ENCODE measurements around the gene NUDT22.

The NUDT22 gene

GRCh38 chr11:64224891-64225607 lies 1.0 kb upstream of the NUDT22 start:
- H3K9ac ChIP-seq (ENCODE audit: low read depth in 1 of 2, low read length in 2 of 2), result peak overlapping the region; percentile 95 to 98
- peaks cover 31 to 34% of the 10 kb centered on the region in 2 donors for H3K4me1 ChIP-seq (ENCODE audit: control insufficient read depth in 2 of 2, insufficient read depth in 2 of 2, low read length in 2 of 2)
- peaks cover 9 to 10% of the 10 kb centered on the region in 2 donors for H3K36me3 ChIP-seq (ENCODE audit: control insufficient read depth in 2 of 2, insufficient read depth in 2 of 2, low read length in 2 of 2)

GRCh38 chr11:64226507-64227051 lies 505 bp downstream of the NUDT22 start:
- peak overlapping the region; percentile 96 to 98 for H3K9ac ChIP-seq (ENCODE audit: low read depth in 1 of 2, low read length in 2 of 2)
- peak overlapping the region; percentile 93 to 96 for H3K27ac ChIP-seq (ENCODE audit: low read depth in 2 of 2, low read length in 2 of 2)
- peaks cover 39 to 40% of the 10 kb centered on the region in 2 donors for H3K4me1 ChIP-seq (ENCODE audit: control insufficient read depth in 2 of 2, insufficient read depth in 2 of 2, low read length in 2 of 2)
- peak overlapping the region; percentile 92 to 94 for H3K4me3 ChIP-seq (ENCODE audit: low read length in 2 of 2)
- H3K36me3 ChIP-seq (ENCODE audit: control insufficient read depth in 2 of 2, insufficient read depth in 2 of 2, low read length in 2 of 2), result peaks cover 0 to 3% of the 10 kb centered on the region in 2 donors
- H3K27me3 ChIP-seq (ENCODE audit: control insufficient read depth in 2 of 2, insufficient read depth in 2 of 2, low read length in 2 of 2), result no peaks in the 10 kb centered on the region
- no peaks in the 10 kb centered on the region for H3K9me3 ChIP-seq (ENCODE audit: control insufficient read depth in 2 of 2, low read length in 2 of 2)

More at GRCh38 chr11:64224891-64225607, 1.0 kb upstream of the NUDT22 start:
- H3K9me3 ChIP-seq (ENCODE audit: control insufficient read depth in 2 of 2, low read length in 2 of 2), result no peaks in the 10 kb centered on the region
- H3K27me3 ChIP-seq (ENCODE audit: control insufficient read depth in 2 of 2, insufficient read depth in 2 of 2, low read length in 2 of 2), result no peaks in the 10 kb centered on the region
- peak overlapping the region; percentile 93 to 96 for H3K27ac ChIP-seq (ENCODE audit: low read depth in 2 of 2, low read length in 2 of 2)
- peak overlapping the region; percentile 92 to 94 for H3K4me3 ChIP-seq (ENCODE audit: low read length in 2 of 2)

GRCh38 chr11:64227405-64227956 lies 1.4 kb downstream of the NUDT22 start:
- Histone ChIP-seq H3K4me1 (ENCODE audit: control insufficient read depth in 2 of 2, insufficient read depth in 2 of 2, low read length in 2 of 2) (peaks cover 42% of the 10 kb centered on the region in 2 donors), H3K9me3 (ENCODE audit: control insufficient read depth in 2 of 2, low read length in 2 of 2) (no peaks in the 10 kb centered on the region), H3K27me3 (ENCODE audit: control insufficient read depth in 2 of 2, insufficient read depth in 2 of 2, low read length in 2 of 2) (no peaks in the 10 kb centered on the region), H3K9ac (ENCODE audit: low read depth in 1 of 2, low read length in 2 of 2) (peak overlapping the region; percentile 96 to 98), H3K4me3 (ENCODE audit: low read length in 2 of 2) (peak overlapping the region; percentile 92 to 94), H3K36me3 (ENCODE audit: control insufficient read depth in 2 of 2, insufficient read depth in 2 of 2, low read length in 2 of 2) (peaks cover 0 to 3% of the 10 kb centered on the region in 2 donors), H3K27ac (ENCODE audit: low read depth in 2 of 2, low read length in 2 of 2) (peak overlapping the region; percentile 93 to 96)

GRCh38 chr11:64229090-64229743 lies 3.1 kb downstream of the NUDT22 start:
- H3K9ac ChIP-seq (ENCODE audit: low read depth in 1 of 2, low read length in 2 of 2), result peak overlapping the region in 1 of 2 donors; percentile 95
- no peaks in the 10 kb centered on the region for H3K9me3 ChIP-seq (ENCODE audit: control insufficient read depth in 2 of 2, low read length in 2 of 2)
- no peaks in the 10 kb centered on the region for H3K27me3 ChIP-seq (ENCODE audit: control insufficient read depth in 2 of 2, insufficient read depth in 2 of 2, low read length in 2 of 2)
- peaks cover 47 to 50% of the 10 kb centered on the region in 2 donors for H3K4me1 ChIP-seq (ENCODE audit: control insufficient read depth in 2 of 2, insufficient read depth in 2 of 2, low read length in 2 of 2)
- H3K27ac ChIP-seq (ENCODE audit: low read depth in 2 of 2, low read length in 2 of 2), result peak overlapping the region in 1 of 2 donors; percentile 90
- no peaks in the 10 kb centered on the region for H3K36me3 ChIP-seq (ENCODE audit: control insufficient read depth in 2 of 2, insufficient read depth in 2 of 2, low read length in 2 of 2)
- H3K4me3 ChIP-seq (ENCODE audit: low read length in 2 of 2), result peak overlapping the region; percentile 83 to 91

DNA sequence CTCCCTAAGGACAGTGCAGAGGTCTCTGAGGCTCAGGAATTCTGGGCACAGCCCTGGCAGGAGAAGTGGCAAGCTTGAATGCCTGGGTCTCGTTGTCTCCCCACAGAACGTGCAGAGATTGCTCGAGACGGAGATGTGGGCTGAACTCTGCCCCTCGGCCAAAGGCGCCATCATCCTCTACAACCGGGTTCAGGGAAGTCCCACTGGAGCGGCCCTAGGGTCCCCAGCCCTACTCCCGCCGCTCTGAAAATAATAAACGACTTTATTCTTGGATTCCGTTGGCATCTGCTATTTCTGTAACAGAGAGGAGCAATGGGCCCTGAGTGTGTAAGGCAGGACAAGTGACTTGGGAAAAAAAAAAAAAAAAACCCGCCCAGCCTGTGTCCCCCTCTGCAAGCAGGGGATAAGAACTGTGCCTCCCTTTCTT lies 3.7 kb downstream of the NUDT22 start:
- H3K27ac ChIP-seq (ENCODE audit: low read depth in 2 of 2, low read length in 2 of 2), result peak overlapping the region; percentile 85 to 90
- H3K9ac ChIP-seq (ENCODE audit: low read depth in 1 of 2, low read length in 2 of 2), result peak overlapping the region; percentile 68 to 95
- H3K27me3 ChIP-seq (ENCODE audit: control insufficient read depth in 2 of 2, insufficient read depth in 2 of 2, low read length in 2 of 2), result no peaks in the 10 kb centered on the region
- H3K9me3 ChIP-seq (ENCODE audit: control insufficient read depth in 2 of 2, low read length in 2 of 2), result no peaks in the 10 kb centered on the region
- no peaks in the 10 kb centered on the region for H3K36me3 ChIP-seq (ENCODE audit: control insufficient read depth in 2 of 2, insufficient read depth in 2 of 2, low read length in 2 of 2)
- peaks cover 46 to 50% of the 10 kb centered on the region in 2 donors for H3K4me1 ChIP-seq (ENCODE audit: control insufficient read depth in 2 of 2, insufficient read depth in 2 of 2, low read length in 2 of 2)
- H3K4me3 ChIP-seq (ENCODE audit: low read length in 2 of 2), result peak overlapping the region; percentile 83 to 91

DNA sequence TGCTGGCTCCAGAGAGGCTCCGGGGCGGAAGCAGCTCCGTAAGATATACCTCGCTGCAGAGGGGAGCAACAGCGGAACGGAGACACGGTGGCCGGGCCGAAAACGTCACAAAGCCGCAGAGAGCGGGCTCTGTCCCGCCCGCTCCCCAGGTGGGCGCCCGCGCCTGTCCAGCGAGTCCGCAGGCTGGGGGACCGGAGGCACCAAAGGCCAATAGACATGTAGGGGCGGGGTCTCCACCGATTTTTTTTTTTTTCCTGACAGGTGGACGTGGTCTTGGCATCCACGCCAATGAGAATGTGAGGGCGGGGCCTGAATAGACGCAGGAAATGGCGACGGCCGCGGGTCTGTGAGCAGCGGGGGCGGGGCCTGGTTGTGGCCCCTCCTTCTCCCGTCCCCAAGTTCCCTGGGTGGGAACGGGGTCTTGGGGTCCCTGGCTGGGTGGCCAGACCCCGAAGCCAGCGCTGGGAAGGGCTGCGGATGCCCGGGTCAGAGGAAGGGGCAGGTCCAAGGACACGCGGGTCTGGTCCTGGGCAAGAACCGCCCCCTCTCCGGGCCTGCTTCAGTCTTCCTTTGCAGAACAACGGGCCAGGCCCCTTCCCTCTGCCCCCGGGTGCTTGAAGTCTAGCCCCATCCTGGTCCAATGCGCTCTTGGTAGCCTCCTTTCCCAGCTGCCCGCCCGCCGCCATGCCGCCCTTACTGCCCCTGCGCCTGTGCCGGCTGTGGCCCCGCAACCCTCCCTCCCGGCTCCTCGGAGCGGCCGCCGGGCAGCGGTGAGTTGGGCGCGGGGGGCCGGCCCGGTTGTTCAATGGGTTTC lies 4.3 kb downstream of the NUDT22 start, which contains the start of gene DNAJC4:
TSS of gene DNAJC4 (plus strand) at position 378 of the 814 bp plus-strand sequence. CDS start at position 685, 307 bp downstream.
- H3K4me3 ChIP-seq (ENCODE audit: low read length in 2 of 2), result peak within 1 kb of the TSS; percentile 83 to 91
- H3K27ac ChIP-seq (ENCODE audit: low read depth in 2 of 2, low read length in 2 of 2), result peak within 1 kb of the TSS; percentile 85 to 90
- H3K4me1 ChIP-seq (ENCODE audit: control insufficient read depth in 2 of 2, insufficient read depth in 2 of 2, low read length in 2 of 2), result peaks cover 45 to 49% of the 10 kb centered on the region in 2 donors
- no peaks in the 10 kb centered on the region for H3K36me3 ChIP-seq (ENCODE audit: control insufficient read depth in 2 of 2, insufficient read depth in 2 of 2, low read length in 2 of 2)
- H3K9me3 ChIP-seq (ENCODE audit: control insufficient read depth in 2 of 2, low read length in 2 of 2), result no peaks in the 10 kb centered on the region
- H3K9ac ChIP-seq (ENCODE audit: low read depth in 1 of 2, low read length in 2 of 2), result peak within 1 kb of the TSS; percentile 86 to 95
- H3K27me3 ChIP-seq (ENCODE audit: control insufficient read depth in 2 of 2, insufficient read depth in 2 of 2, low read length in 2 of 2), result no peaks in the 10 kb centered on the region

DNA sequence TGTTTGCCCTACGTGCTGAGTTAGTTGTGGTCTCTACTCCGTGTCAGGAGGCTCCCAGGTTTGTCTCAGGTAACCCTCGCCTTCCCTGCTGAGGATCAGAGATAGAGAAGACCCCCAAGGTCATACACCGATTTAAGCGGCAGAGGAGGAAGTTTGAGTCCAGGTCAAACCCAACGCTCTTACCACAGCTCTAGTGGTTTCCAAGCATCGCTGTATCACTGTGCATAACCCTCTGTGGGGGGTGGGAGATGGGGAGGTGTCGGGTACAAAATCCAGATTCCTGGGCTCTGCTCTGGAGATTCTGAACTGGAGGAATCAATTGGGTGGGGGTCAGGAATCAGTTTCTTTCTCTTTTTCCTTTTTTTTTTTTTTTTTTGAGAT lies 4.9 kb downstream of the NUDT22 start:
- Histone ChIP-seq H3K27ac (ENCODE audit: low read depth in 2 of 2, low read length in 2 of 2) (peak overlapping the region; percentile 85 to 90), H3K36me3 (ENCODE audit: control insufficient read depth in 2 of 2, insufficient read depth in 2 of 2, low read length in 2 of 2) (no peaks in the 10 kb centered on the region), H3K9ac (ENCODE audit: low read depth in 1 of 2, low read length in 2 of 2) (peak overlapping the region; percentile 86 to 95), H3K9me3 (ENCODE audit: control insufficient read depth in 2 of 2, low read length in 2 of 2) (no peaks in the 10 kb centered on the region), H3K4me1 (ENCODE audit: control insufficient read depth in 2 of 2, insufficient read depth in 2 of 2, low read length in 2 of 2) (peaks cover 48 to 52% of the 10 kb centered on the region in 2 donors), H3K4me3 (ENCODE audit: low read length in 2 of 2) (peak overlapping the region; percentile 83 to 91), H3K27me3 (ENCODE audit: control insufficient read depth in 2 of 2, insufficient read depth in 2 of 2, low read length in 2 of 2) (no peaks in the 10 kb centered on the region)

DNA sequence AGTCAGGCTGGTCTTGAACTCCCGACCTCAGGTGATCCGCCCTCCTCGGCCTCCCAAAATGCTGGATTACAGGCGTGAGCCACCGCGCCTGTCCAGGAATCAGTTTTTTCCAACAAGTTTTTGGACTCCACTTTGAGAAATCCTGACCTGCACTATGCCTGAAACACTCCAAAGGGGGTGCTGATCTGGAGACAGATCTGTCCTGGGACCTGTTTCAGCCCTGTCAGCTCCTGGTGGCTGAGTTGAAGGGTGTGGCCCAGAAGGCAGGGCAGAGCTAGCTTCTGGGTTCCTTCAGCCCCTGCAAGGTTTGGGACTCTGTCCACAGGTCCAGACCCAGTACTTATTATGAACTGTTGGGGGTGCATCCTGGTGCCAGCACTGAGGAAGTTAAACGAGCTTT lies 5.5 kb downstream of the NUDT22 start:
- H3K9ac ChIP-seq (ENCODE audit: low read depth in 1 of 2, low read length in 2 of 2), result peak overlapping the region in 1 of 2 donors; percentile 18
- no peak overlapping the region for H3K4me3 ChIP-seq (ENCODE audit: low read length in 2 of 2)
- H3K9me3 ChIP-seq (ENCODE audit: control insufficient read depth in 2 of 2, low read length in 2 of 2), result no peaks in the 10 kb centered on the region
- no peak overlapping the region for H3K27ac ChIP-seq (ENCODE audit: low read depth in 2 of 2, low read length in 2 of 2)
- peaks cover 48 to 52% of the 10 kb centered on the region in 2 donors for H3K4me1 ChIP-seq (ENCODE audit: control insufficient read depth in 2 of 2, insufficient read depth in 2 of 2, low read length in 2 of 2)
- no peaks in the 10 kb centered on the region for H3K27me3 ChIP-seq (ENCODE audit: control insufficient read depth in 2 of 2, insufficient read depth in 2 of 2, low read length in 2 of 2)
- H3K36me3 ChIP-seq (ENCODE audit: control insufficient read depth in 2 of 2, insufficient read depth in 2 of 2, low read length in 2 of 2), result no peaks in the 10 kb centered on the region

DNA sequence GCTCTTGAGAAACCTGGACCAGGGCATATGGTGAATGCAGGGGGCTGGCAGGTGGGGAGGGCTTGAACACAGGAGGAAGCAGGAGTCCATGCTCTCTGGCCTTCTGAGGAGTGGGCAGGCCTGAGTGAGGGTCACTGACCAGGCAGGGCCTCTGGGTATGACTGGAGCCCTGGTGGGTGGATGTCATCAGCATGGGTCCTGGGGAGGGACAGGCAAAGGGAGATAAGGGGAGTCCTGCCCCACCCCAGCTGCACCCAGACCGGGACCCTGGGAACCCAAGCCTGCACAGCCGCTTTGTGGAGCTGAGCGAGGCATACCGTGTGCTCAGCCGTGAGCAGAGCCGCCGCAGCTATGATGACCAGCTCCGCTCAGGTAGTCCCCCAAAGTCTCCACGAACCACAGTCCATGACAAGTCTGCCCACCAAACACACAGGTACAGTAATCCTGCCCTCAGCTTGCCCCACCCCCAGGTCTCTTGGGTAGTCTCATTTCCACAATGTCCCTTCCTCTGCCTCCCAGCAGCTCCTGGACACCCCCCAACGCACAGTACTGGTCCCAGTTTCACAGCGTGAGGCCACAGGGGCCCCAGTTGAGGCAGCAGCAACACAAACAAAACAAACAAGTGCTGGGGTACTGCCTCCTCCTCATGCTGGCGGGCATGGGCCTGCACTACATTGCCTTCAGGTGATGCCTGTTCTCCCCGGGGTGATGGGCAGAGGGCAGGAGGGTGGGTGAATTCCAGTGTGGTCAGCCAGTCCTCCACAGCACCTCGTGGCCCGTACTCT lies 6.3 kb downstream of the NUDT22 start:
- H3K4me3 ChIP-seq (ENCODE audit: low read length in 2 of 2), result no peak overlapping the region
- H3K9me3 ChIP-seq (ENCODE audit: control insufficient read depth in 2 of 2, low read length in 2 of 2), result no peaks in the 10 kb centered on the region
- H3K27me3 ChIP-seq (ENCODE audit: control insufficient read depth in 2 of 2, insufficient read depth in 2 of 2, low read length in 2 of 2), result no peaks in the 10 kb centered on the region
- no peak overlapping the region for H3K27ac ChIP-seq (ENCODE audit: low read depth in 2 of 2, low read length in 2 of 2)
- H3K4me1 ChIP-seq (ENCODE audit: control insufficient read depth in 2 of 2, insufficient read depth in 2 of 2, low read length in 2 of 2), result peaks cover 44 to 49% of the 10 kb centered on the region in 2 donors
- H3K36me3 ChIP-seq (ENCODE audit: control insufficient read depth in 2 of 2, insufficient read depth in 2 of 2, low read length in 2 of 2), result no peaks in the 10 kb centered on the region
- H3K9ac ChIP-seq (ENCODE audit: low read depth in 1 of 2, low read length in 2 of 2), result peak overlapping the region in 1 of 2 donors; percentile 41

Data from mucosa of rectum (tissue), 2 donors.